Measurements from ENCODE around the gene FARP1.

FARP1 gene

GRCh38 chr13:98291658-98292057 is 148.8 kb downstream of the FARP1 start:
- no peaks in the 10 kb centered on the region for H3K27me3 ChIP-seq (ENCODE audit: low read length)
- H2AFZ ChIP-seq (ENCODE audit: low read depth, low read length, severe bottlenecking): no peak overlapping the region
- H3K9me3 ChIP-seq (ENCODE audit: insufficient read depth, low read length): no peaks in the 10 kb centered on the region
- no peaks in the 10 kb centered on the region for H4K20me1 ChIP-seq (ENCODE audit: low read depth, low read length)
- no peaks in the 10 kb centered on the region for H3K79me2 ChIP-seq (ENCODE audit: insufficient read depth, low read length)
- TF ChIP-seq EZH2phosphoT487 (conservative IDR thresholded peaks at IDR 0.05; ENCODE audit: low read length) (no peak), CTCF (IDR thresholded peaks at IDR 0.05; ENCODE audit: insufficient read depth, low read length, poor library complexity, severe bottlenecking) (no peak)
- H3K27ac ChIP-seq (ENCODE audit: low read depth, low read length): no peak overlapping the region
- H3K36me3 ChIP-seq (ENCODE audit: low read length): no peaks in the 10 kb centered on the region
- H3K4me3 ChIP-seq (ENCODE audit: insufficient read depth, low read length, poor library complexity, severe bottlenecking): no peak overlapping the region
- no peaks in the 10 kb centered on the region for H3F3A ChIP-seq (ENCODE audit: insufficient read depth)
- no peaks in the 10 kb centered on the region for H3K9me2 ChIP-seq (replicated peaks; ENCODE audit: insufficient read depth, low read length)
- no peak overlapping the region for H3K4me2 ChIP-seq (ENCODE audit: low read depth, low read length, poor library complexity, severe bottlenecking)
- no peak overlapping the region for H3K9ac ChIP-seq (ENCODE audit: low read length)

- Histone ChIP-seq H3F3A (ENCODE audit: insufficient read depth) (no peaks in the 10 kb centered on the region), H4K20me1 (ENCODE audit: low read depth, low read length) (no peaks in the 10 kb centered on the region), H3K9me3 (ENCODE audit: insufficient read depth, low read length) (no peaks in the 10 kb centered on the region), H3K27ac (ENCODE audit: low read depth, low read length) (no peak overlapping the region), H3K4me2 (ENCODE audit: low read depth, low read length, poor library complexity, severe bottlenecking) (no peak overlapping the region), H3K9me2 (replicated peaks; ENCODE audit: insufficient read depth, low read length) (no peaks in the 10 kb centered on the region), H3K27me3 (ENCODE audit: low read length) (no peaks in the 10 kb centered on the region), H3K36me3 (ENCODE audit: low read length) (no peaks in the 10 kb centered on the region), H3K79me2 (ENCODE audit: insufficient read depth, low read length) (no peaks in the 10 kb centered on the region), H2AFZ (ENCODE audit: low read depth, low read length, severe bottlenecking) (no peak overlapping the region), H3K9ac (ENCODE audit: low read length) (no peak overlapping the region), H3K4me3 (ENCODE audit: insufficient read depth, low read length, poor library complexity, severe bottlenecking) (no peak overlapping the region)
- TF ChIP-seq EZH2phosphoT487 (conservative IDR thresholded peaks at IDR 0.05; ENCODE audit: low read length) (no peak), CTCF (IDR thresholded peaks at IDR 0.05; ENCODE audit: insufficient read depth, low read length, poor library complexity, severe bottlenecking) (no peak)
Observed at GRCh38 chr13:98293103-98293502, 150.2 kb downstream of the FARP1 start.

DNA sequence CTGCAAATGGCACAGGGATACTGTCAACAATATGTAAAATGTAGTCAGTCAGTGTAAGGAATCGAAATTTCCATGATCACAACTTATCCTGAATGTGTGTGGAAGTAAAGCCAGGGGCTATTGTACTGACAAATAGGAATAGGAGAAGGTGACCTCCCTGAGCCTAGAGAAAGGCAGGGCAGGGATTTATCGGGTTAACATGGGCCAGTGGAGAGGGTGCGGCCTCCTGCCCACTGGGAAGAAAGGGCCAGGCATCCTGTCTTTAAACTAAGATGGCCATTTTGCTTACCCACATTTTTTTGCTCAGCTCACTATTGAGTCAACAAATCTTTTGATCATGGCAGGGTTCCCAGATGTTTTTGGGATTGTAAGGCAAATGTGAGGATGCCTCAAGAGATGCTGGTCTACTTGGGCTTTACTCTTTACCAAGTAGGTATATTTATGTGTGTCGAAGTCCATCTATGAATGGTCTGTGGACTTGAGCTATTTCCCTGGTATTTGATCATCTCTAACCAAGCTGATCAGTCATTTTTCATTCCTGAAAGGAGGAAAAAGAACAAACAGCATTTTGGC is 150.8 kb downstream of the FARP1 start:
- Histone ChIP-seq H3K4me2 (ENCODE audit: low read depth, low read length, poor library complexity, severe bottlenecking) (no peak overlapping the region), H3K9me2 (replicated peaks; ENCODE audit: insufficient read depth, low read length) (no peaks in the 10 kb centered on the region), H3K4me3 (ENCODE audit: insufficient read depth, low read length, poor library complexity, severe bottlenecking) (no peak overlapping the region), H3K79me2 (ENCODE audit: insufficient read depth, low read length) (no peaks in the 10 kb centered on the region), H4K20me1 (ENCODE audit: low read depth, low read length) (no peaks in the 10 kb centered on the region), H2AFZ (ENCODE audit: low read depth, low read length, severe bottlenecking) (no peak overlapping the region), H3K27ac (ENCODE audit: low read depth, low read length) (no peak overlapping the region), H3F3A (ENCODE audit: insufficient read depth) (no peaks in the 10 kb centered on the region), H3K9ac (ENCODE audit: low read length) (no peak overlapping the region), H3K27me3 (ENCODE audit: low read length) (no peaks in the 10 kb centered on the region), H3K9me3 (ENCODE audit: insufficient read depth, low read length) (no peaks in the 10 kb centered on the region), H3K36me3 (ENCODE audit: low read length) (no peaks in the 10 kb centered on the region)
- TF ChIP-seq EZH2phosphoT487 (conservative IDR thresholded peaks at IDR 0.05; ENCODE audit: low read length): no peak
- TF ChIP-seq CTCF (IDR thresholded peaks at IDR 0.05; ENCODE audit: insufficient read depth, low read length, poor library complexity, severe bottlenecking): no peak

Data from SU-DHL-6 (cell line).